ENCODE results near the gene TMEM14B.

- TF ChIP-seq, protein P1, sequence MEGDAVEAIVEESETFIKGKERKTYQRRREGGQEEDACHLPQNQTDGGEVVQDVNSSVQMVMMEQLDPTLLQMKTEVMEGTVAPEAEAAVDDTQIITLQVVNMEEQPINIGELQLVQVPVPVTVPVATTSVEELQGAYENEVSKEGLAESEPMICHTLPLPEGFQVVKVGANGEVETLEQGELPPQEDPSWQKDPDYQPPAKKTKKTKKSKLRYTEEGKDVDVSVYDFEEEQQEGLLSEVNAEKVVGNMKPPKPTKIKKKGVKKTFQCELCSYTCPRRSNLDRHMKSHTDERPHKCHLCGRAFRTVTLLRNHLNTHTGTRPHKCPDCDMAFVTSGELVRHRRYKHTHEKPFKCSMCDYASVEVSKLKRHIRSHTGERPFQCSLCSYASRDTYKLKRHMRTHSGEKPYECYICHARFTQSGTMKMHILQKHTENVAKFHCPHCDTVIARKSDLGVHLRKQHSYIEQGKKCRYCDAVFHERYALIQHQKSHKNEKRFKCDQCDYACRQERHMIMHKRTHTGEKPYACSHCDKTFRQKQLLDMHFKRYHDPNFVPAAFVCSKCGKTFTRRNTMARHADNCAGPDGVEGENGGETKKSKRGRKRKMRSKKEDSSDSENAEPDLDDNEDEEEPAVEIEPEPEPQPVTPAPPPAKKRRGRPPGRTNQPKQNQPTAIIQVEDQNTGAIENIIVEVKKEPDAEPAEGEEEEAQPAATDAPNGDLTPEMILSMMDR (IDR thresholded peaks at IDR 0.05; ENCODE audit: insufficient read depth, low read length) = no peak
- no peak for TF ChIP-seq REST (IDR thresholded peaks at IDR 0.05; ENCODE audit: insufficient replicate concordance, low read depth)
- no peak for TF ChIP-seq SPI1 (IDR thresholded peaks at IDR 0.05; ENCODE audit: borderline replicate concordance, low read depth)
- no peak for TF ChIP-seq POLR2AphosphoS5 (IDR thresholded peaks at IDR 0.05; ENCODE audit: low read depth)
Measured at GRCh38 chr6:10733863-10734262, 13.7 kb upstream of the TMEM14B start.

Data from HL-60 (cell line).